GM20431 (cell line): ENCODE measurements around the gene SLC23A1.
"Not testable (repeated sequence)": the region's sequence is repeated elsewhere in the genome, so short reads cannot be mapped to it uniquely, and the experiment has no call there.

ENCODE experiments used
- in situ Hi-C: fragments of 300-500 bp; cut with MseI, MboI; formaldehyde crosslinking; loops from one replicate; pipeline ENCODE4 v1.15.0; 2020; ENCODE audit warnings: low sequenced_read_pairs; ENCODE audit not compliant: unreplicated experiment

Gene SLC23A1

DNA sequence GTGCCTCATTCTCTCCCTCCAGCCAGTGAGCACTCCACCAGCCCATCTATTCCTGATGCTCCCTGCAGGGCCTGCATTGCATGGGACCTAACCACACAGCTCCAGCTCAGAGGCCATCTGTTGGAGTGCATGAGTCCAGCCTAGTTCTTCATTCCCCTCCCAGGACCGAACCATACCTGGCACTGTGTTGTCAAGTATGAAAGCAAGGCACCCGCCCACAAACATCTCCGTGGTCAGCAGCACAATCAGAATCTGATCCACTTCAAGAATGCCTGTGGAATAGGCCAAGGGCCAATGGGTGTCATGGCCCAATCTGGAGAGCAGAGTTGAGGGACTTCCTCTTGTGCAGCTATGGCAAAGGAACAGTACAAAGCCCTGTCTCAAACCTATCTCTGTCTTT is 5.9 kb downstream of the SLC23A1 start:
- in situ Hi-C loops = no loop called here

- in situ Hi-C loops = no loop called here
Measured at GRCh38 chr5:139376364-139376763, 6.7 kb downstream of the SLC23A1 start.

GRCh38 chr5:139374909-139375308 is 8.2 kb downstream of the SLC23A1 start:
- in situ Hi-C loops = no loop called here

DNA sequence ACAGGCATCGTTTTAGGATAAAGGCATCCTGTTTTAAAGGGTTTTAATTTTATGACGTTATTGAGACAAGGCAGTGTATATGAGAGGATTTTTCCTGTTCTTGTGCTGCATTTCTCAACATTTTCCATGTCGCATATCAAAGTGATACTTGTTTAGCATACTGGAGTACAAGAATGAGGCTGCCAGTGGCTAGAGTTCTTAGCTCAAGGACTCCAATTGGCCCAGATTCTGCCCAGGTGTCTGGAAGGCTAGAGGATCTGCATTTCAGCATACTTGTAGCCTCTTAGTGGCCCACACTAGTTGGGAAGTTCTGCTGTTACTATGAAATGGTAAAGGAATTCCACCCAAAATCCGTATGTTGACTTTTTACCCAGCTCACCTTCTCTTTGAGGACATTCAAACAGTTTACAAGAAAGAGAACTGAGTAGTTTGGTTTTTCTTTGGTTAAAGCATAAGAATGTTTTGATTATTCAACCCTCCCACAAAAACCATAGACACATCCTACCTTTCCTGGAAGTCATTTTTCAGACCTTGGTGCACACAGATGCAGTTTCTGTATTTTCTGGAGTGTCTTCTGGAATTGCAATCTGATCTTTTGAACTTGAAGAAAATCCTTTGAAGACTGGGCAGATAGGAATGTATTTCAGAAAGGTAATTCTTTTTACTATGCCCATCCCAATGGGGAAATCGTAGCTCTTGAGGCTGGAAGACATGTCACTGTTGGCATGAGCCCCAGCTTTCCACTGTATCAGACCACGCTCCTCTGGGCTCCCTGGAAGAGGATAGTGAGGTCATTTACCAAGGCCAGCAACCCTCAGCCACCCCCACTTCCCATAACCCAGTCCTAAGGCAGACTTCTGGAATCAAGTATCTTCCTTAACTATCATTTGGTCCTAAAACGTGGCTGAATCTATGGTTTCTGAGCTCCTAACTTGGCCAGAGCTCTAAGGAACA is 11.3 kb downstream of the SLC23A1 start:
- in situ Hi-C loops = no loop called here

DNA sequence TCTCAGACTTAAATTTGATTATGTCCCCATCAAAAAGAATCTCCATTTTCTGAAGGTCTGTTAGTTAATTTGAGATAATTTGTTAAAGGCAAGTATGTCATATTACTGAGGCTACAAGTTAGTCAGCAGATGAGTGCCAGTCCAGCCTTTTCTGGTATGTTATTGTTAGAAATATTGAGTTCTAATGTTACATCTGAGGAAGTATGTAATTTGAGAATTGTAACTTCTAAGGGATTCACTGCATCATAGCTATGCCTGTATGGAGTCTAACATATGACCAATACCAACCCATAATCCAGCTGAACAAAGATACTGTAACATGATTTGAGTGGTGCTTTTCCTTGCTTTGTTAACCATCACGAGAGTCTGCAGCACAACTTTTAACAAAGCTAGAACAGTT is 13.9 kb downstream of the SLC23A1 start:
- in situ Hi-C loops = no loop called here

DNA sequence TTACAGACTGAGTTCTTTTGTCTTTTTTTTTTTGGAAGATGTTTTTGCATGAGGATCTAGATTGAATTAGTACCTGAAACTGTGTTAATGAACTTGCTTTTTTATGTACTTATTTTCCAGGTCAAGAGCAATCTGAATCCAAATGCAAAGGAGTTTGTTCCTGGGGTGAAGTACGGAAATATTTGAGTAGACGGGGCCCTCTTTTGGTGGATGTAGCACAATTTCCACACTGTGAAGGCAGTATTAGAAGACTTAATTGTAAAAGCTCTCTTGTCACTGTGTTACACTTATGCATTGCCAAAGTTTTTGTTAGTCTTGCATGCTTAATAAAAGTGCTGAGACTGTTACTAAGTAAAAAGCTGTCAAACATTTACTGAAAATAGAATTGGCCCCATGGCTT is 14.5 kb downstream of the SLC23A1 start:
- in situ Hi-C loops = no loop called here

DNA sequence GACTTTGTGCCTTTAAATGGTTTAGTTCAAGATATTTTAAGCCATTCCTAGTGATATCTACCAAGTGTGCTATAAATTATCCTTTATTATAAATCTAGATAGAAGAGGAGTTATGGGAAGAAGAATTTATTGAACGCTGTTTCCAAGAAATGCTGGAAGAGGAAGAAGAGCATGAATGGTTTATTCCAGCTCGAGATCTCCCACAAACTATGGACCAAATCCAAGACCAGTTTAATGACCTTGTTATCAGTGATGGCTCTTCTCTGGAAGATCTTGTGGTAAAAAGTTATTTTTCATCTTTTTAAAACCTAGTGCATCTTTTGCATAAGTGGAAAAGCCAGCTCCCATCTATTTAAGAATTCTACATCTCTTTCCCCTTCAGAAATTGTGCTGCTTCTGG is 18.6 kb downstream of the SLC23A1 start:
- in situ Hi-C loops = no loop called here

GRCh38 chr5:139363937-139364336 is 19.2 kb downstream of the SLC23A1 start:
- in situ Hi-C loops = no loop called here

- in situ Hi-C loops = no loop called here
Measured at GRCh38 chr5:139361835-139362429, 21.2 kb downstream of the SLC23A1 start.

GRCh38 chr5:139360384-139360783 is 22.7 kb downstream of the SLC23A1 start:
- in situ Hi-C loops = no loop called here

- in situ Hi-C loops = no loop called here
Measured at GRCh38 chr5:139358064-139358463, 25.0 kb downstream of the SLC23A1 start.

DNA sequence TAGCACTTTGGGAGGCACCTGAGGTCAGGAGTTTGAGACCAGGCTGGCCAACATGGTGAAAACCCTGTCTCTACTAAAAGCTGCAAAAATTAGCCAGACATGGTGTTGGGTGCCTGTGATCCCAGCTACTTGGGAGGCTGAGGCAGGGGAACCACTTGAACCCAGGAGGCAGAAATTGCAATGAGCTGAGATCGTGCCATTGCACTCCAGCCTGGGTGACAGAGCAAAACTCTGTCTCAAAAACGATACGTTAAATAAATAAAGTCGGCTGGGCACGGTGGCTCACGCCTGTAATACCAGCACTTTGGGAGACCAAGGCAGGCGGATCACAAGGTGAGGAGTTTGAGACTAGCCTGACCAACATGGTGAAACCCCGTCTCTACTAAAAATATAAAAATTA is 27.2 kb downstream of the SLC23A1 start:
- in situ Hi-C loops = not testable (repeated sequence)

DNA sequence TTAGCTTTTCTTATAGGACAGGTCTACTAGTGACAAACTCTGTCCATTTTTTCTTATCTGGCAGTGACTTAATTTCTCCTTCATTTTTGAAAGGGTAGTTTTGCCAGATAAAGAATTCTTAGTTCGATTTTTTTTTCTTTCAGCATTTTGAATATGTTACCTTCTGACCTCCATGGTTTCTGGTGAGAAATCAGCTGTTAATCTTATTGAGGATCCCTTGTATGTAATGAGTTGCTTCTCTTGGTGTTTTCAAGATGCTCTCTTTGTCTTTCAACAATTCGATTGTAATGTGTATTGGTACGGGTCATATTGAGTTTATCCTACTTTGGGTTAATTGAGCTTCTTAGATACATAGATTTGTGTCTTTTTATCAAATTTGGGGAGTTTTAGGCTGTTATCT is 28.9 kb downstream of the SLC23A1 start:
- in situ Hi-C loops = no loop called here

DNA sequence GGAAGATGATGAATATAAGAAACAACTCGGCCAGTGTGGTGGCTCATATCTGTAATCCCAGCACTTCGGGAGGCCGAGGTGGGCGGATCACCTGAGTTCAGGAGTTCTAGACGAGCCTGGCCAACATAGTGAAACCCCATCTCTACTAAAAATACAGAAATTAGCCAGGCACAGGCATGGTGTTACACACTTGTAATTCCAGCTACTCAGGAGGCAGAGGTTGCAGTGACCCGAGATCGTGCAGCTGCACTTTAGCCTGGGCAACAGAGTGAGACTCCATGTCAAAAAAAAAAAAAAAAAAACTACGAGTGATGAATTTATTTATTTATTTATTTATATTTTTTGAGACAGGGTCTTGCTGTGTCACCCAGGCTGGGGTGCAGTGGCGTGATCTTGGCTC is 35.2 kb downstream of the SLC23A1 start:
- in situ Hi-C loops = not testable (repeated sequence)

DNA sequence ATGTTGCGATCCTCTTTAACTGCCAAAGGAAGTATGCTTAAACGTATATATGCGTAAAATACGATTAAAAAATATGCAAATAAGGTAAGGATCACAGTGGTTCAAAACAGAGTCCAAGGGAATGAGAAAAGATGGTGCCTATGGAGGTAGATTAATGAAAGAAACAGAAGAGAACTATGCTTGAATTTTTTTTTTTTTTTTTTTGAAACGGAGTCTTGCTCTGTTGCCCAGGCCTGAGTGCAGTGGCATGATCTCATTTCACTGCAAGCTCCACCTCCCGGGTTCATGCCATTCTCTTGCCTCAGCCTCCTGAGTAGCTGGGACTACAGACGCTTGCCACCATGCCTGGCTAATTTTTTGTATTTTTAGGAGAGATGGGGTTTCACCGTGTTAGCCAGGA is 37.7 kb downstream of the SLC23A1 start:
- in situ Hi-C loops = not testable (repeated sequence)

DNA sequence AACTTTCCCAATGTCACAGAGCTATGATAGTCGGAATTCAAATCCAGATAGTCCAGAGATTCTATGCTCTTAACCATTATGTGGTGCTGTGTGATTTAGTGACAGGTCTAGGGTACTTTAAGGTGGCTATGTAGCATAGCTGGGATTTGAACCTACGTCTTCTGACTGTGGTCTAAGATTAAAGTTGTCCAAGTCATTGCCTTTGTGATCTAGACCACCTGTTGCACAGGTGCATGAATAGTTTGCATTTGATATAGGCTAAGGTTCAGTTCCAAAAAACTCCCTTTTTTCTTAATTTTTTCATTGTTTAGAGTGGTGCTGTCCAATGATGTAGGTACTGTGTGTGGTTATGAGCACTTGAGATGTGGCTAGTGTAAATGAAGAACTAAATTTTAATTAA is 38.9 kb downstream of the SLC23A1 start:
- in situ Hi-C loops = no loop called here

DNA sequence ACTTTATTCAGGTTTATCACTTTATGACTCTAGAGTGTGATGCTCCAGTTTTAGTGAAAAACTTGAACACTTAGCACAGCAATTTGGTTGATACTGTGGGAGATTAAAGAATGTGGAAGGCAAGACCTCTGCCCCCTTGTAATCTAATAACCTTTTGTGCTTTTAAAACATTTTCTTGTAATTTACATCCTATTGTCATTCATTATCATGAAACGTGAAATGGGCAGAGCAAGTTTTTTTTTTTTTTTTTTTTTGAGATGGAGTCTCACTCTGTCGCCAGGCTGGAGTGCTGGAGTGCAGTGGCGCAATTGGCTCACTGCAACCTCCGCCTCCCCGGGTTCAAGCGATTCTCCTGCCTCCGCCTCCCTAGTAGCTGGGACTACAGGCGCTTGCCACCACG is 39.6 kb downstream of the SLC23A1 start:
- in situ Hi-C loops = no loop called here

- in situ Hi-C loops = no loop called here
Measured at GRCh38 chr5:139342423-139342723, 40.7 kb downstream of the SLC23A1 start.

GRCh38 chr5:139341689-139342422 is 41.2 kb downstream of the SLC23A1 start, which contains the start of gene PAIP2:
TSS of gene PAIP2 (plus strand) at chr5:139341854. CDS start at chr5:139363785, 21,931 bp downstream.
- in situ Hi-C loops = no loop called here

- in situ Hi-C loops = no loop called here
Measured at GRCh38 chr5:139341187-139341688, 41.9 kb downstream of the SLC23A1 start.

DNA sequence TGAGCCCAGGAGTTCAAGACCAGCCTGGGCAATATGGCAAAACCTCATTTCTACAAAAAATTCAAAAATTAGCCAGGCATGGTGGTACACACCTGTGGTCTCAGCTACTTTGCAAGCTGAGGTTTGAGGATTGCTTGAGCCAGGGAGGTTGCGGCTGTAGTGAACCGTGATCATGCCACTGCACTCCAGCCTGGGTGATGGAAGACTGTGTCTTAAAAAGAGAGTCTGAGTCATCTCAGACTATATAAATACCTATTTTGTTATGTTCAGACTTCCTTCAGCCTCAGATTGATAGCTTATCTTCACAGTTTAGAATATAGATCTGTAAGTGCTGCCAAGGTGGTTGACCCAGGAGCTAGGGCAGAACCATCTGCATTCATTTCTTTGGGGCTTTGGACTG is 43.0 kb downstream of the SLC23A1 start:
- in situ Hi-C loops = no loop called here
